ENCODE data around the gene MYH10.

Gene MYH10

DNA sequence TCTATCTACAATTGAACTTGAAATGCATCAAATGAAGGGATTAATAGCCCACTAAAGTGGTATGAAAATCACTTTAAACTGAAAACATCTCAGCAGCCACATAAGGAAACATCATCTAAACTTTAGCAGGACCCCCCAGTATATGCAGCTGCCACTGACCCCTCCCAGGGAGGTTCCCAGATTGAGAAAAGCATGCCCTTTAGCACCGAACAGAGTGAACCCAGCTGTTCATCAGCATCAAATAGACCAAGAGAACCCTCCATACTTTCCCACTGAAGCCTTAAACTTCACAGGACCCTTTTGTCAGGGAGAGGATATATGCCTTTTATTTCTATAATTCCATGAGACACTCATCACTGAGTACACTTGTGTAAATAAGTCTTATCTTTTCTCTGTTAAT, 44.6 kb downstream of the MYH10 start:
- no peaks in the 10 kb centered on the region for H3K36me3 ChIP-seq (replicated peaks; ENCODE audit: insufficient read depth, low read length)
- H3K9me3 ChIP-seq (replicated peaks; ENCODE audit: insufficient read depth, low read length): no peaks in the 10 kb centered on the region
- TF ChIP-seq EZH2phosphoT487 (IDR thresholded peaks at IDR 0.05; ENCODE audit: low read length): no peak
- no peak for TF ChIP-seq EZH2 (optimal IDR thresholded peaks at IDR 0.05; ENCODE audit: low read depth, low read length)
- TF ChIP-seq, protein P1, sequence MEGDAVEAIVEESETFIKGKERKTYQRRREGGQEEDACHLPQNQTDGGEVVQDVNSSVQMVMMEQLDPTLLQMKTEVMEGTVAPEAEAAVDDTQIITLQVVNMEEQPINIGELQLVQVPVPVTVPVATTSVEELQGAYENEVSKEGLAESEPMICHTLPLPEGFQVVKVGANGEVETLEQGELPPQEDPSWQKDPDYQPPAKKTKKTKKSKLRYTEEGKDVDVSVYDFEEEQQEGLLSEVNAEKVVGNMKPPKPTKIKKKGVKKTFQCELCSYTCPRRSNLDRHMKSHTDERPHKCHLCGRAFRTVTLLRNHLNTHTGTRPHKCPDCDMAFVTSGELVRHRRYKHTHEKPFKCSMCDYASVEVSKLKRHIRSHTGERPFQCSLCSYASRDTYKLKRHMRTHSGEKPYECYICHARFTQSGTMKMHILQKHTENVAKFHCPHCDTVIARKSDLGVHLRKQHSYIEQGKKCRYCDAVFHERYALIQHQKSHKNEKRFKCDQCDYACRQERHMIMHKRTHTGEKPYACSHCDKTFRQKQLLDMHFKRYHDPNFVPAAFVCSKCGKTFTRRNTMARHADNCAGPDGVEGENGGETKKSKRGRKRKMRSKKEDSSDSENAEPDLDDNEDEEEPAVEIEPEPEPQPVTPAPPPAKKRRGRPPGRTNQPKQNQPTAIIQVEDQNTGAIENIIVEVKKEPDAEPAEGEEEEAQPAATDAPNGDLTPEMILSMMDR (IDR thresholded peaks at IDR 0.05; ENCODE audit: low read length): no peak
- no peak overlapping the region for H3K4me3 ChIP-seq (ENCODE audit: low read length)
- H3K9ac ChIP-seq (ENCODE audit: low read length): no peak overlapping the region
- DNase-seq: no peak
- no peaks in the 10 kb centered on the region for H3K27me3 ChIP-seq (replicated peaks; ENCODE audit: insufficient read depth, low read length)
- no peak overlapping the region for H3K4me2 ChIP-seq (ENCODE audit: low read depth, low read length)
- H3K4me1 ChIP-seq (ENCODE audit: low read length): 0 out of 2 replicates have a peak, but pooled peaks cover 2% of the 10 kb centered on the region
- no peak overlapping the region for H2AFZ ChIP-seq (ENCODE audit: low read length)
- no peaks in the 10 kb centered on the region for H3F3A ChIP-seq (ENCODE audit: insufficient read depth, low read length)
- no peaks in the 10 kb centered on the region for H3K9me2 ChIP-seq (replicated peaks; ENCODE audit: insufficient read depth, low read length)
- no peak overlapping the region for H3K27ac ChIP-seq (ENCODE audit: low read length)
- H3K79me2 ChIP-seq (ENCODE audit: low read length): no peaks in the 10 kb centered on the region
- H4K20me1 ChIP-seq (ENCODE audit: insufficient read depth, low read length): no peaks in the 10 kb centered on the region

- Histone ChIP-seq H3K27ac (ENCODE audit: low read length) (no peak overlapping the region), H3K4me3 (ENCODE audit: low read length) (no peak overlapping the region), H3K36me3 (replicated peaks; ENCODE audit: insufficient read depth, low read length) (no peaks in the 10 kb centered on the region), H3K27me3 (replicated peaks; ENCODE audit: insufficient read depth, low read length) (no peaks in the 10 kb centered on the region), H3K9me3 (replicated peaks; ENCODE audit: insufficient read depth, low read length) (no peaks in the 10 kb centered on the region), H3K4me1 (ENCODE audit: low read length) (no peaks in the 10 kb centered on the region), H2AFZ (ENCODE audit: low read length) (no peak overlapping the region), H3K9me2 (replicated peaks; ENCODE audit: insufficient read depth, low read length) (no peaks in the 10 kb centered on the region), H4K20me1 (ENCODE audit: insufficient read depth, low read length) (no peaks in the 10 kb centered on the region), H3K79me2 (ENCODE audit: low read length) (no peaks in the 10 kb centered on the region), H3K9ac (ENCODE audit: low read length) (no peak overlapping the region), H3F3A (ENCODE audit: insufficient read depth, low read length) (no peaks in the 10 kb centered on the region), H3K4me2 (ENCODE audit: low read depth, low read length) (no peak overlapping the region)
- DNase-seq: no peak
- TF ChIP-seq EZH2 (optimal IDR thresholded peaks at IDR 0.05; ENCODE audit: low read depth, low read length): no peak
- TF ChIP-seq EZH2phosphoT487 (IDR thresholded peaks at IDR 0.05; ENCODE audit: low read length): no peak
- TF ChIP-seq, protein P1 (IDR thresholded peaks at IDR 0.05; ENCODE audit: low read length): no peak
Observed at GRCh38 chr17:8583954-8584353, 46.6 kb downstream of the MYH10 start.

DNA sequence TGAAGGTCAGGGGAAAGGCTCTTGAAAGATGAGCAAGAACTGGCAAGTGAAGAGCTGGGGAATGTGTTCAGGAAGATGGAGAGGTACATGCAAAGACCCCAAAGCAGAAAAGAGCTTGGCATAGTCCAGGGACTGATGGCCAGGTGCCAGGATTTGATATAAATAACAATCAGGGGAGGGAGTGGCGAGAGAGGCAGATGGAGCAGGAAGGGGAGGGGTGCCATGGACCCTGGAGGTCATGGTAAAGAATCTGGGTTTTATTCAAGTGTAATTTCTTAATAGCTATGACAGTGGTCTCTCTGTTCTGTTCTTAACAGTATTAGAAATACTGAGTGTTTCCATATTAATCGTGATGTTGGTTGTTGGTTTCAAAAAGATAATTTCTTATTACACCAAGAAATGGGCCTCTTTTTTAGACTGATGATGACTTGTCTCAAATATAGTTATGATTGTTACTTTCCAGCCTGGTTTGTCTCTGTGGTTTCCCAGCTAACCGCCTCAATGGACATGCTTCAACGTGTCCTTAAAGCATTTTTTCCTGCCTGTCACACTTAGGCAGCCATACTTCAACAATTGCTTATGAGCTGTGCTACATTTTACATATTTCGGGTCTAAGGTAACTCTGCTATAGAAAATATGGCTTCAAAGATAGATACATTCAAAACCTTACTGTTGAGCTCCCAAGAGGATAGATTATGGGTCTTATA, 49.4 kb downstream of the MYH10 start:
- H3K27ac ChIP-seq (ENCODE audit: low read length): no peak overlapping the region
- H3K9ac ChIP-seq (ENCODE audit: low read length): no peak overlapping the region
- no peaks in the 10 kb centered on the region for H3K4me1 ChIP-seq (ENCODE audit: low read length)
- H3K9me2 ChIP-seq (replicated peaks; ENCODE audit: insufficient read depth, low read length): no peaks in the 10 kb centered on the region
- no peaks in the 10 kb centered on the region for H3K9me3 ChIP-seq (replicated peaks; ENCODE audit: insufficient read depth, low read length)
- no peaks in the 10 kb centered on the region for H3F3A ChIP-seq (ENCODE audit: insufficient read depth, low read length)
- no peak for TF ChIP-seq EZH2phosphoT487 (IDR thresholded peaks at IDR 0.05; ENCODE audit: low read length)
- TF ChIP-seq, protein P1 (IDR thresholded peaks at IDR 0.05; ENCODE audit: low read length): no peak
- no peak for TF ChIP-seq EZH2 (optimal IDR thresholded peaks at IDR 0.05; ENCODE audit: low read depth, low read length)
- H3K36me3 ChIP-seq (replicated peaks; ENCODE audit: insufficient read depth, low read length): no peaks in the 10 kb centered on the region
- H3K4me3 ChIP-seq (ENCODE audit: low read length): no peak overlapping the region
- H4K20me1 ChIP-seq (ENCODE audit: insufficient read depth, low read length): no peaks in the 10 kb centered on the region
- no peak for DNase-seq
- no peak overlapping the region for H2AFZ ChIP-seq (ENCODE audit: low read length)
- H3K27me3 ChIP-seq (replicated peaks; ENCODE audit: insufficient read depth, low read length): no peaks in the 10 kb centered on the region
- H3K4me2 ChIP-seq (ENCODE audit: low read depth, low read length): no peak overlapping the region
- H3K79me2 ChIP-seq (ENCODE audit: low read length): no peaks in the 10 kb centered on the region

Data from MM.1S (cell line).